GM18870 (cell line): Measurements from ENCODE around the gene MRPS27.

Experiments used
- ATAC-seq: cut with Tn5 transposase; IDR thresholded peaks from one replicate; pipeline ENCODE4 v1.9.1; 2021; ENCODE audit warnings: moderate library complexity; ENCODE audit not compliant: unreplicated experiment

The MRPS27 gene

GRCh38 chr5:72234868-72235267 lies 85.2 kb downstream of the MRPS27 start:
- ATAC-seq = no peak

DNA sequence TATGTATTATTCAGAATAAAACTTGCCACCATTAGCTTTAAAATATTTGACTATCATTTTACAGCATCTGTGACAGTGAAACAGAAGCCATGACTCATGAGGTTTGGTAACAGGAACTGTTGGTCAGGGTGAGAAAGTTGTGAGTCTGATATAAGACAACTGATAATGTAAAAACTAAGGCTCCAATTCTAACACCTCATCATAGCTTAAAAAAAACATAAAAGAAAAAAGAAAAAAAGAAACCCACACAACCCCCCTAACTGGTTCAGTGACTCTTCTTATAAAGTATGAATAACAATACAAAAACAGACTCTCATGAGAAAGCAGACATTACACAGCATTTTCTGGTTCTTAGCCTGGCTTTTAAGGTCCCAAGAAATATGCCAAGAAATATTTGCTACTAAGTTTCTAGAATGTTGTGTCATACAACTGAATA lies 85.8 kb downstream of the MRPS27 start:
- ATAC-seq = peak; percentile 89

GRCh38 chr5:72233835-72234234 lies 86.2 kb downstream of the MRPS27 start:
- ATAC-seq = no peak

GRCh38 chr5:72232838-72233237 lies 87.2 kb downstream of the MRPS27 start:
- ATAC-seq = no peak

GRCh38 chr5:72231991-72232703 lies 87.9 kb downstream of the MRPS27 start:
- ATAC-seq = no peak

DNA sequence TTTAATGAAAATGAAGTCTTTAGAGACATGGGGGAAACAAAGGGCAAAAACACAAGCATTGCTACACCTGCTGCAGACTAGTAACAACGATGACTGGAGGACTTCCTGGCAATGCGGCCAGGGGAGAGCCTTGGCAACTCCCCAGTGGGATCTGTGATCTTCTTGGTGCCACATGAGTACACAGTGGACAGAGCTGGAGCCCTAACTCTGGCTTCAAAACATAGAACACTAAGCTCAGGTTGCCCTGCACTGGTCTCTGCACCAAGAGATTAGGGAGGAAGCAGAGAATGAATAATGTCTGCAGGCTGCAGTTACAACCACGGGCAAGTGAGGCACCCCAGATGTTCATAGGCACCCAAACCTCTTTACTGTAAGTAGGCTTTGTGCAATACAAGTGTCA lies 91.1 kb downstream of the MRPS27 start:
- ATAC-seq = no peak

DNA sequence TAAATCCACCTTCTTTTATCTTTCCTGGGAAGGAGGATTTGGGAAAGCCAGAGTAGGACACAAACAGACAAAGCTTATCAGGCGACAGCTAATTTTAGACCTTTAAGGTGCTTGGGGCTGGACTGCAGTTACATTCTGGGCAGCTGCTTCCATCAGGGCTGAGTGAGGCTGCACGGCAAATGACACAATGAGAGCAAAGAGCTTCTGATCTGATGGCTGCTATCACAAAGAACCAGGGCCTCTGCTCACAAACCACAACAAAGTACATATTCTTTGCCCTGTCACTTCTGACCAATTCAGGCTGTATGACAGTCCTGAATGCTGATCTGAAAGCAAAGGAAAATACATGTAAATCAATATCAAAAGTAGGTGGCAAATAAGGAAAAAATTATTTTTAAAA lies 93.1 kb downstream of the MRPS27 start:
- no peak for ATAC-seq

- no peak for ATAC-seq
These were observed 94.3 kb downstream of the MRPS27 start for GRCh38 chr5:72225741-72226140.

- no peak for ATAC-seq
These were observed 95.0 kb downstream of the MRPS27 start for GRCh38 chr5:72224946-72225463.

- ATAC-seq = no peak
These were observed 96.7 kb downstream of the MRPS27 start for GRCh38 chr5:72223371-72223770.

DNA sequence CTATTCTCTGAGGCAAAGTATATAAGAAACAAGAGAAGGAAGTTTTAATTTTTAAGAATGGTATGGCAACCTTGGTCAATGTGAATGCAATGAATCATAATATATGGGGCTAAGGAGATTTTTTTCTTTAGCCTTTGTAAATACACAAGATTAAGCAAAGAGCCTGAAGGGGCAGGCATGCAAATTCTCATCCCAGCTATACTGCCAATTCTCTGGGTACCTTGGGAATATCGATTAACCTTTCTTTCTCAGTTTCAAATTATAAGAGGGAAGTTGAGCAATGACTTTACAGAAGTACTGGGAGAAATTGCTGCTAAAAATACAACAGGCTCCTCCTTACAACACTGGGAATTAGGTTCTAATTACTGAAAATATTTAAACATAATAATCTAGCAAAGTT lies 97.5 kb downstream of the MRPS27 start:
- ATAC-seq = no peak

DNA sequence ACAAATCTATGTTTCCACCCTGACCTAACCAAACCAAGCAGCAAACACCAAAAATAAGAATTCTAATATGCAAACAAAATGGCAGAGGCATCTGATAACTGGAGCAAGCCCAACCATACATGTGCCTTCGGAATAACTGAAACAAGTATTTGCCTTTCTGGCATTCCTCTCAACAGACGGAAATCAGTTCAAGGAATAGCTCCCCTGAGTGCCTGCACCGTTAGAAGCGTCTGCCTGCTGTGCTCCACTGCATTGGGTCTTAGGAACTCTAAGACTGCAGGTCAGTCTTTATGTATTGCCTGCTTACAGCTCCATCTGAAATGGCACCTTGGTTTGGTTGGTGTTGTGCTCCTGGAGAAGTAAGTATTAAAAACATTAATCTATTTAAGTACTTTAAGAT lies 98.5 kb downstream of the MRPS27 start:
- ATAC-seq = no peak

- ATAC-seq = no peak
These were observed 98.9 kb downstream of the MRPS27 start for GRCh38 chr5:72221099-72221498.

- no peak for ATAC-seq
These were observed 103.3 kb downstream of the MRPS27 start for GRCh38 chr5:72216756-72217155.

DNA sequence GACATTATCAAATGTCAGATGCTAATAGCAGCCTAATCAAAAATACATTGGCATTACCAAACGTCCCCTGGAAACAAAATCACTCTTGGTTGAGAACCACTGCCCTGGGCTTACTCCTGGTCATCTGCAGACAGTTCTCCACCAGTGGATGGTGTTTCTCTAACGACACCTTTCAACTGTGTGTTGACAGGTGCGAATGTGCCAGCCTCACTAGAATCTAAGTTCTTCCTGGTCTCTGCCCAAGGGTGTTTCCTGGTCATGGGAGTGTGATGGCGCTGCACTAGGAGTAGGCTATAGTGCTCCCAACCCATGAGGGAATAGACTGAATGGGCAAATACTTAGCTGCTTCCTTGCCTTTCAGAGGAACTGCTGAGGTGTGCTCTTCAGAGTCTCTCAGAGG lies 105.9 kb downstream of the MRPS27 start:
- ATAC-seq = no peak

DNA sequence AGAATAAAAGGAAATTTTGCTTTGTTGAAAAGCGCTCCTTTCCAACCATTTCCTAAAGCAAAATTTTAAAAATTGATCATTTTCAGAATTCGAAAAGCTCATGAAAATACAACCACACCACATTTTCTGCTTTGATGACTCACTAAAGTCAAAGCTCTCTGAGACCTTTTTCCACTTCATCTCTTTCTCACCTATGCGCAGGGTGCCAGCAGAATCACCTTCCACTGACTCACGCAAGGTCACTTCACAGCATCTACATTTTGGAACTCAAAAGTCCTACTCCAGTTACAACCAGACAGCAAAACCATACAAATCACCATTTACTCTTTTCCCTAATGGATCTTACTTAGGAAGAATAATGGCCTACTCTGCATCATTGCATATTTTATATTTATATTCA lies 106.6 kb downstream of the MRPS27 start:
- ATAC-seq = no peak

DNA sequence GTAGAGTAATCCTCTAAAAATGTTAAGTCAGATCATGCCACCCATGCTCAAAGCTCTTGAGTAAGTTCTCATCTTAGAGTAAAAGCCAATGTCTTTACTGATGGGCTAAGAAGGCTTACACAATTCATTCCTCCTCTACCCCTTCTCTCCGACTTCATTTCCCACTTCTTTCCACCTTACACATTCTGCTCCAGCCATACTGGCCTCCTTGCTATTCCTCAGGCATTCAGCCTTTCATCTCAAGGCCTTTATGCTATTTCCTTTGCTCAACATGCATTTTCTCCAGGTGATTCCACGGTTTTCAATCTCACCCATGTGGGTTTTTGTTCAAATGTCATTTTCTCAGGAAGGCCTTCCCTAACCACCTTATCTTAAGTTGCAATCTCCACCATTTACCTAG lies 107.9 kb downstream of the MRPS27 start:
- no peak for ATAC-seq

DNA sequence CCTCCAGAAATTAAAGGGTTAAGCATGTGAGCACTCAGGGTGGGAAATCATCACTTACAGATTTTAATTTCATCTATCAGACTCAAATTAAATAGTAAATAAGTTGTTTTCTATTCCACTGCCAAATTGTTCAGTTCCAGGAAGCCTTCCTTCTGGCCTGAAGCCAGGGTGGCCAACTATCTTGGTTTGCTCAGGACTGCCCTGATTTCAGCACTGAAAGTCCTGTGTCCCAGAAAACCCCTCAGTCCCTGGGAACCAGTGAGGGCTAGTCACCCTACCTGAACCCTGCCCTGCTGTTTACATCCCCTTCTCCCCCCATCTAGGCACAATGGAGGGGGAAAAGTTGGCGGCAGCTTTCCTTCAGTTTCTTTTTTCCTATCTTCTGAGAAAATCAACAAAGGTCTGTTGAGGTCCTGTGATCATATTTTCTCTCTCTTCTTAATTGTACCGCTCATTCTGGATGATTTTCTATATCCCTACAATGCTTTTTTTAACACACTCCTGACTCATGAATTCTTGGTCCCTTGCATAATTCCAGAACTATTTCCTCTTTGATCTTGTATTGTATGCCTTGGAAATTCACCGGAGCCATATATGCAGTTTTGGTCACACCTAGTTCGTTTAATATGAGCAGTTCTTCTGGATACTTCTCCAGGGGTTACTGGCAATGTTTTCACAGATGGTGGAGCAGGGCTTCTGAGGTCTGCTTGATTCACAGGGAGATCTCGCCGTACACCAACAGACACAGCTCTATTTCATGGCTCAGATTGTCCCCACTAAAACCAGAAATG lies 109.0 kb downstream of the MRPS27 start:
- no peak for ATAC-seq

- ATAC-seq = no peak
These were observed 110.6 kb downstream of the MRPS27 start for GRCh38 chr5:72209147-72210115.

- no peak for ATAC-seq
These were observed 111.6 kb downstream of the MRPS27 start for GRCh38 chr5:72208324-72208926.

DNA sequence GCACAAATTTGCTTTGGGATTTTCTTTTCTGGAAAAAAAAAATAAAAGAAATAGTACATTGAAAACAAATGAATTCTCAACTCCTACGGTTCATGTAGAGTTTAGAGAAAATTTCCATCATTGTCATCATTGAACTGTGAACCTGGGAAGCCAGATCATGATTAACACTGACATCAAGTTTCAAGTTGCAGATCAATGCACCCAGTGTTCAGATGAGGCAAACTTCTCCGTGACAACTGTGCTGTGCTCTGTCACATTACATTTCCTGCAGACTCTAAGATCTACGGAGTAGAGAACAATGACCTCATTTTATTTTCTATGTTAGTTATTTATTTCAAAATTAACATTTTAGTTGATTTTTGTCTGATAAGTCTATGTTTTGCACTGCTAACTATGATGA lies 113.0 kb downstream of the MRPS27 start:
- ATAC-seq = no peak
